Stimulated activated CD8-positive, alpha-beta memory T cell treated with anti-CD3 and anti-CD28 coated beads, Interleukin-7, amount 100 ng/mL, for 1 hour (primary cell): ENCODE measurements around the gene ENKD1.
"Not testable (repeated sequence)": the region's sequence is repeated elsewhere in the genome, so short reads cannot be mapped to it uniquely, and the experiment has no call there.

ENCODE experiments used
- DNase-seq, 2 donors: peaks; one replicate each; pipeline ENCODE4 v3.0.0-alpha.2; 2020; ENCODE audit warnings: low read depth in 2 of 2

The ENKD1 gene, protein sequence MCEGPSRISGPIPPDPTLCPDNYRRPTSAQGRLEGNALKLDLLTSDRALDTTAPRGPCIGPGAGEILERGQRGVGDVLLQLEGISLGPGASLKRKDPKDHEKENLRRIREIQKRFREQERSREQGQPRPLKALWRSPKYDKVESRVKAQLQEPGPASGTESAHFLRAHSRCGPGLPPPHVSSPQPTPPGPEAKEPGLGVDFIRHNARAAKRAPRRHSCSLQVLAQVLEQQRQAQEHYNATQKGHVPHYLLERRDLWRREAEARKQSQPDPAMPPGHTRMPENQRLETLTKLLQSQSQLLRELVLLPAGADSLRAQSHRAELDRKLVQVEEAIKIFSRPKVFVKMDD

DNA sequence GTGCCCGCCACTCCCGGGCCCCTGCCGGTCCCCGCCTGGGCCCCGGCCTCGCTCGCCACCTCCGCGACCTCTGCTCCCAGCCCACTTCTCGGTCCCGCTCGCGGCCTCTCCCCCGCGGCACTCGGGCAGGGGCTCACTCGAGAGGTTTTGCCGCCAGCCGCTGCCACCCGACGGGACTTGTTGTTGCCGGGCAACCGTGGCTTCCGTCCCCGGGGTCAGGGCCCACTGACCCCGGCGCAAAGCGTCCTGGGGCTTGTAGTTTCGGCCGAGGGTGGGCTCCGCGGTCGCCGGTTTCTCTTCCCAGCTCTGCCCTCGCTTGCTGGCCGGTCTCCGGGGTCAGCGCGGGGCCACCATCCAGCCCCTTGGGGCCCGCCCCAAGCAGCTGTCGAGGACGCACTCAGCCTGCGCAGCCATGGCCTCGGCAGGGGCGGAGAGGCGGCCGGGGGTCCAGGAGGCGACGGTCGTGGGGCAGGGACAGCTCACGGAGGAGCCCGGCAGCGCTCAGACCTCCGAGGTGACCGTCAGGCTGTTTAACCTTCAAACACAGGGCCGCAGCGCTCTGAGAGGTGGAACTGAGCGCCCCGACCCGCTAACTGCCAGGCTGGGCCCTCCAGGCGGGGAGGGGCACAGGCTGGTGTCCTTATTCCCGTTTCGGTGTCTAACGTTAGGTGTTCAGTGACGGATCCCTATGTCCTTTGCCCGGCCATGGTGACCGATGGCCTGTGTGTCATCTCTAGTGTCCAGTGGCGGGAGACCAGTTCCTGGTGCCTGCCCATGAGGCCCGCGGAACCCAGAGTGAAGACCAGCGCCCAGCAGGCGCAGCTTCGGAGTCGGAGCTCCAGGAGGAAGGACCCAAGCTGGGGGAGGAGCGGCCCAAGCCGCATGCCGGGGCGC lies at the start of gene ENKD1, which contains the start of gene C16orf86:
TSS of gene ENKD1 (minus strand) at position 192 of the 894 bp plus-strand sequence. CDS start 308 bp downstream, outside the sequence.
TSS of gene C16orf86 (plus strand) at position 256 of the 894 bp plus-strand sequence. CDS start at position 413, 157 bp downstream.
- DNase-seq, result peak; percentile 60 to 62

DNA sequence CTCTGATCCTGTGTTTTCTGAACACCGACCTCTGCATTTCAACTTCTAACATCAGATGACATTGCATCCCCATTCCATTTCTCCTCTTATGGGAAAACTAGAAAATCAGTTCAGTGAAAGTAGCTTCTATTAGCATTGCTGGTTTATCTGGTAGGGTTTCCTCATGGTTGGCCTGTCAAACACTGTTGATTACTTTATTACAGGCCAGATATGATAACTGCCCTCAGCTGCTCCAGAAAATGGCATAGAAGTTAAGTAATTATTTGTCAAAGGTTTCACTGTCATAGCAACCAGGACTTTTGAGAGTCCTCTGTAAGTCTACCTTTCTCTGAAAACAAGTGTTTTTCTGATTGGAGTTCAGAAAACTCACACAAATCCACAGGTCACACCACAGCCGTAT lies 49.5 kb upstream of the ENKD1 start:
- no peak for DNase-seq

DNA sequence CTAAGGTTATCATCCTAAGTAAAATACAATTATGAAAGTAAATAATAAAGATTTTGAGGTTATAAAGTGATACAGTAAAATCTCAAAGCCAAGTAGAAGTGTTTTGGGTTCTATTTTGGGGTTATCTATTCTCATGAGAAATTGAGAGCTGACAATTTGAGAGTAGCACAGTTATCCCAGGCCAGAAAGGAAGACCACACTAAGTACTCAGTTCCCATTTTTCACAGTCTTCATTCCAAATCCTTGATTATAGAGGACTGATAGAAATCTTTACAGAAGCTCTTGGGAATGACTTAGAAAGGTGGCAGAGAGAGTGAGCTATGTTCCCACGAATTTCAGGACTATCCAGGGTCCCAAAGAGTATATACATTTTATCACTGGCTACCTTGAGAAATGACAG lies 48.0 kb upstream of the ENKD1 start:
- no peak for DNase-seq

DNA sequence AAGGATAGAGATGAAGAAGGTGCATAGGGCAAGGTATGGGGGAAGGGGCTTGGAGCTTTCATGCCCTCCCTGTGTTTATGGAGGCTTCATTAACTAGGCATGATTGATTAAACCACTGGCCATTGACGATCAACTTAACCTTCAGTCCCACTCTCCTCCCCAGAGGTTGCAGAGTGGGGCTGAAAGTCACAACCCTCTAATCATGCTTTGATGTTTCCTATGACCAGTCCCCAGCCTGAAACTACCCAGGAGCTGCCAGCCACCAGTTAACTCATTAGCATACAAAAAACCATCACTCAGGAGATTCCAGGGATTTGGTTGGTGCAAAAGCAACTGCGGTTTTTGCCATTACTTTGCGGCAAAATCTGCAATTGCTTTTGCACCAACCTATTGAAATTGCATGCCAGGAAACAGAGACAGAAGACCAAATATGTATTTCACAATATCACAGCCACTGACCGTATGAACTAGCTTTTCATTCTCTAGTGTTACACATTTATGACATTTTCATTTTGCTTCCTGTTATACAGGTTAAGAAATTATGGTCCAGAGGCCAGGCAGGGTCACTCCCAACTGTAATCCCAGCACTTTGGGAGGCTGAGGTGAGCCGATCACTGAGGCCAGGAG lies 47.2 kb upstream of the ENKD1 start:
- DNase-seq, result no peak

DNA sequence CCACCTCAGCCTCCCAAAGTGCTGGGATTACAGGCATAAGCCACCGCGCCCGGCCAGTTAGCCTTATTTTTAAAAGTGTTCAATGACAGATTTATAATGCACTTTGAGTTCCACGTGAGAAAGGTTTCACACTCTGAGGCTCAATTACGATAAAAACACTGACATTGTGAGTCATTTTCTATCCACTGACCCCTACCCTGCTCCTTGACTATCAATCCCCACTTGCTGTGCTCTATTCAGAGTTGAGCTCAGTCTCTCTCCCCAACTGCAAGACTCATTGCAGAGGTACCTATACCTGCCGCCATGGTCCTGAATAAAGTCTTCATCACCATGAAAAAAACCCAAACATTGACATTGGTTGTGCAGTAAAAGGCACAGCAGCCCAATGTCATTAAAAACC lies 44.1 kb upstream of the ENKD1 start:
- no peak for DNase-seq

DNA sequence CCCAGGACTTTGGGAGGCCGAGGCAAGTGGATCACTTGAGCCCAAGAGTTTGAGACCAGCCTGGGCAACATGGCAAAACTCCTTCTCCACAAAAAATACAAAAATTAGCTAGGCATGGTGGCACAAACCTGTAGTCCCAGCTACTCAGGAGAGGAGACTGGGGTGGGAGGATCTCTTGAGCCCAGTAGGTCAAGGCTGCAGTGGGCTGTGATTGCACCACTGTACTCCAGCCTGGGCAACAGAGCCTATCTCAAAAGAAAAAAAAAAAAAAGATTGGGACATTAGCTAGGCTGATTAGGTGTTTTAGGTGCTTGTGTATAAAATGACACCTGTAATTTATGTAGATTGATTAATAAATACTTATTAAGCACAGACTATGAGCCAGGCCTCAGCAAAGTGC lies 42.5 kb upstream of the ENKD1 start:
- DNase-seq, result no peak

DNA sequence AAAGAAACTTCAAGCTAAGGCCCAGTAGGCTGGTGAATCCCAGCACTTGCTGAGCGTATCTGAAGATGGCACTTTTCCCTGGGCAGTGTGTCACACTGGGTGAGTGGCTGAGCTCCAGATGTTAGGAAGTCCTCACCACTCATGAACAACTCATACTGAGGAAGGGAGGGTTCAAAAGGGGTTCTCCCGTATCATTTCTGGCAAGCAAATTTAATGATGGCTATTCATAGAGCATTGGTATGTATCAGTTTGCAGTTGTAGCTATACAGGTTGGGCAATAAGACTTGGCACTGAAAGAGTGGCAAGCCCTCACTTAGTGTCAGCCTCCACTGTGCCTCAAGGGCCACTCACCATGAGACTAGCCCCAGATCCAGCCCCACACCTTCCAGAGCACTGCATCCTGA lies 41.8 kb upstream of the ENKD1 start:
- no peak for DNase-seq

DNA sequence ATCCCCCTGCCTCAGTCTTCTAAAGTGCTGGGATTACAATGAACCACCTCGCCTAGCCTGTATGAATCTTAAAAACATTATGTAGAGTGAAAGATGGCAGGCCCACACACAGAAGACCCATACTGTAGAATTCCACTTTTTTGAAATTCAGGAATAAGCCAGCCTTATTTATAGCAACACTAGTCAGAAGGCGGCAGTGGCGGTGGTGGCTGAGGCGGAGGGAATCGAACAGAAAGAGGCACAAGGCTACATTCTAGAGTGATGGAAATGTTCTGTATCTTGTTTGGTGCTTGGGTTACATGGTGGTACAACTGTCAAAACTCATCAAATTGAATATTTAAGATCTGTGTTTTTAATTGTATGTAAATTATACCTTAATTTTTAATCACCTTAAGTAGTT lies 41.2 kb upstream of the ENKD1 start:
- no peak for DNase-seq

DNA sequence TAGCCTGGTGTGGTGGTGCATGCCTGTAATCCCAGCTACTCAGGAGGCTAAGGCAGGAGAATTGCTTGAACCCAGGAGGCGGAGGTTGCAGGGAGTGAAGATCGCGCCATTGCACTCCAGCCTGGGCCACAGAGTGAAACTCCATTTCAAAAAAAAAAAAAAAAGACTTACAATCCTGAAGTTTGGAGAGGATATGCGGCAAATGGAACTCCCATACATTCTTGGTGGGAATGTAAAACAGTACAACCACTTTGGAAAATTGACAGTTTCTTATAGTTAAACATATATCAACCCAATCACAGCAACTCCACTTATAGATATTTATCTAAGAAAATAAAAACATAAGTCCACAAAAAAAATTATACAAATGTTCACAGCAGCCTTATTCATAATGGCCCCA lies 40.7 kb upstream of the ENKD1 start:
- DNase-seq, result no peak

DNA sequence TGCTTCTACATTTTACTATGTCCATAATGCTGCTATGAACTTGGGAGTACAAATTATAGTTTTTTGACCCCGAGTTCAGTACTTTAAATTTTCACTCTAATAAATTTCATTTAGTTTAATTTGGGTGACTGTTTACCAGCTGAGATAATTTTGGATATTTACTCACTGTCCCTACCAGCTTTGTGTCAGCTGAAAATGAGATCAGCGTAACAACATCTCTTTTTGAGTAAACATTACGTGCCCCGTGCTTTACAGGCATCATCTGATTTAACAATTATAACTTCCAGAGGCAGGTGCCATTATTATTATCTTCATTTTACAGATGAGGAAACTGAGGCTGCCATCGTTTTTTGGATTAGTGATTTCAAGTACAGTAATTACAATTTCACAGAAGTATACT lies 37.6 kb upstream of the ENKD1 start:
- DNase-seq, result no peak

DNA sequence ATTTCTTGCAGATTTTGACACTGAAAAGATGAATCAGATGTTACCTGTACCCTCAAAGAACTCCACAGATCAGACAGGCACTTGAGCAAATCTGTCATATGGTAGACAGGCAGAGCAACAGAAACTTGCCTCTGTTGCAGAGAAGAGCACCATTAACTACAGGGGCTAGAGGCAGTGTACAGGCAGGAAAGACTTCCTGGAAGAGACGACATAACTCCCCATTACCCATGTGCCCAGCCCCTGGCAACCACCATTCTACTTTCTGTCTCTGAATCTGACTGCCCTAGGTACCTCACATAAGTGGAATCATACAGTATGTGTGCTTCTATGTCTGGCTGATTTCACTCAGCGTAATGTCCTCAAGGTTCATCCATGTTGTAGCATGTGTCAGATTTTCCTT lies 37.1 kb upstream of the ENKD1 start:
- no peak for DNase-seq

DNA sequence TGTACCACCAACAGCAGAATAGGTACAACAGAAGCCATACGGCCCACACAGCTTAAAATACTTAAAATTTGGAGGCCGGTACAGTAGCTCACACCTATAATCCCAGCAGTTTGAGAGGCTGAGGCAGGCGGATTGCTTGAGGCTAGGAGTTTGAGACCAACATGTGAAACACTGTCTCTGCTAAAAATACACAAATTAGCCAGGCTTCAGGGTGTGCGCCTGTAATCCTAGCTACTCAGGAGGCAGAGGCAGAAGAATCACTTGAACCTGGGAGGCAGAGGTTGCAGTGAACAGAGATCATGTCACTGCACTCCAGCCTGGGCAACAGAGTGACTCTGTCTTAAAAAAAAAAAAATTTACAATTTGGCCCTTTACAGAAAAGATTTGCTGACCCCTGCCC lies 35.6 kb upstream of the ENKD1 start:
- DNase-seq, result no peak

DNA sequence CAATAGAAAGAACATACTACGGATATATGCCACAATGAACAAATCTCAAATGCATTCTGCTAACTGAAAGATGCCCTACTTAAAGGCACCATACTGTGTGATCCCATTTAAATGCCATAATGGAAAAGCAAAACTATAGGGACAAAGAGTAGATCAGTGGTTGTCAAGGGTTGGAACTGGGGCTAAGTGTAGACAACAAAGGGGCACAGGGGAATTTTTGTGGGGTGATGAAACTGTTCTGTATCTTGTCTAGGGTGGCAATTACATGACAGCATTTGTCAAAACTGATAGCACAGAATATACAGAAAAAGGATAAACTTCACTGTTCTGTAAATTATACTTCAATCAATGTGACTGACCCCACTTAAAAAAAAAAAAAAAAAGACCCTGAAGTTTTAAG lies 34.9 kb upstream of the ENKD1 start:
- no peak for DNase-seq

DNA sequence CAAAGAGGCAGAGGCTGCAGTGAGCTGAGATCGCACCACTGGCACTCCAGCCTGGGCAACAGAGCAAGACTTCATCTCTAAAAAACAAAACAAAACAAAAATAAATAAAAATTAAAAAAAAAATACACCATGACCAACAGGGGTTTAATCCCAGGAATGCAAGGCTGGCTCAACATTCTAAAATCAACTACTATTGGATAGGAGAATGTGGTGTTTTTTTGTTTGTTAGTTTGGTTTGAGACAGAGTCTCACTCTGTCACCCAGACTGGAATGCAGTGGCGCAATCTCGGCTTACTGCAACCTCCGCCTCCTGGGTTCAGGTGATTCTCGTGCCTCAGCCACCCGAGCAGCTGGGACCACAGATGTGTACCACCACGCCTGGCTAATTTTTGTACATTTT lies 32.7 kb upstream of the ENKD1 start:
- DNase-seq, result no peak

DNA sequence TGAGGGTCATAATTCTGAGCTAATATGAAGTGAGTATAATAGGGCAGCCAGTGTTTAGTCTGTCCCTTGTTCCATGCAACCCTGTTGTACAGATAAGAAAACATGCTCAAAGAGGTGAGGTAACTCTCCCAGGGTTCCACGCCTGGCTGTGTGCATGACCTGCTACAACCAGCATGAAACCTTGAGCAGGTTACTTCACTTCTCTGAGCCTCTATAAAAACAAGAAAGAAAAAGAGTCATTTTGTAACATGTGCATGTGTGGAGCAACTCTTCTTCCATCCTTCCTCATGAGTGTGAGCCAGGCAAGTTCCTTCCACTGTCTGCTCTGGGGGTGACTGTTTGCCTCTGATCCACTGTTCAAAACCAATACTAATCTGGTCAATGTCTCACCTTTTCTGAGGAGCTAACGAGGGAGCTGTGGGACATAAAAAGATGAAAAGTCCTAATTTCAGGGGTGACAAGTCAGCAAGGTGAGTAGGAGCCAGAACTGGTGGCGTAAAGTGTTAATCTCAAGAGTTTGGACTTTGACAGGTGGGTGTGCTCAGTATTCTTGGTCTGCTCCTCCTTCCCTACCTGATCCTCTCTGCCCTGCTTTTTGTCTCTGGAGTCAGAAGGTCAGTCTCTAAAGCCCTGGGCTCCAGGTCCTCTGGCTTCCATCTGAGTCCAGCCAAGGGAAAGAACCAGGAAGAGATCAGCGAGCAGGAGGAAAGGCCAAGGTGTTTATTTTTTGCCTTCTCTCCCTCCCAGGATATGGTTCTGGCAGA lies 31.1 kb upstream of the ENKD1 start:
- DNase-seq, result no peak

DNA sequence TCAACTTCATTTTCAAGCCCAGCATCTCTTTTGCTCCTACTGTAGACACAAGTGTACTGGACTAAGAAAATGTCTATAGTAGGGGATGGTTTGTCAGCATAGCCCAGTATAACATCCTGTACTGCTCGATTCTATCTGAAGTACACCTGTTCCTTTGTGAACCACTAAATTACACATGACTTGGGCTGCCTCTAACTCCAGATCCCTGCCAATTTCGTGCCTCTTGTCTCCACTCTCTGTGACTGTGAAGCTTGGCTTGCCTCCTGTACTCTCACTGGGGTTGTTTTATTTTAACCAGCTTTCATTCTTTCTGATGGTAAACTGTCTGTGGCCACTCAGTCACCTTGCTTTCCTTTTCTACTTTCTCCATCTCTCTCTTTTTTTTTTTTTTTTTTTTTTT lies 28.1 kb upstream of the ENKD1 start:
- no peak for DNase-seq

DNA sequence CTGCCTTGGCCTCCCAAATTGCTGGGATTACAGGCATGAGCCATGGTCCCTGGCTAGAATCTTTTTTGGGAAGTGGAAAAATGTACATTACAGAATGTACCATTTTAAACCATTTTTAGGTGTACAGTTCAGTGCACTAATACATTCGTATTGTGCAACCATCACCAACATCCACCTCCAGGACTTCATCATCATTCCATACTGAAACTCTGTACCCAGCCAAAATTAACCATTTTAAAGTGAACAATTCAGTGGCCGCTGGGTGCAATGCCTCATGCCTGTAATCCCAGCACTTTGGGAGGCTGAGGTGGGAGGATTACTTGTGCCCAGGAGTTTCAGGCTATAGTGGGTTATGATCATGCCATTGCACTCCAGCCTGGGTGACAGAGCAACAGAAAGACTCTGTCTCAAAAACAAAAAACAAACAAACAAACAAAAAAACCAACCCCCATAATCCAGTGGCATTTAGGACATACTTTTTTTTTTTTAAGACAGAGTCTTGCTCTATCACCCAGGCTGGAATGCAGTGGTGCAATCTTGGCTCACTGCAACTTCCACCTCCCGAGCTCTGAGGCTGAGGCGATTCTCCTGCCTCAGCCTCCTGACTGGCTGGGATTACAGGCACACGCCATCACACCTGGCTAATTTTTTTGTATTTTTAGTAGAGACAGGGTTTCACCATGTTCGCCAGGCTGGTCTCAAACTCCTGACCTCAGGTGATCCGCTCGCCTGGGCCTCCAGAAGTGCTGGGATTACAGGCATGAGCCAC lies 27.2 kb upstream of the ENKD1 start:
- DNase-seq, result not testable (repeated sequence)

DNA sequence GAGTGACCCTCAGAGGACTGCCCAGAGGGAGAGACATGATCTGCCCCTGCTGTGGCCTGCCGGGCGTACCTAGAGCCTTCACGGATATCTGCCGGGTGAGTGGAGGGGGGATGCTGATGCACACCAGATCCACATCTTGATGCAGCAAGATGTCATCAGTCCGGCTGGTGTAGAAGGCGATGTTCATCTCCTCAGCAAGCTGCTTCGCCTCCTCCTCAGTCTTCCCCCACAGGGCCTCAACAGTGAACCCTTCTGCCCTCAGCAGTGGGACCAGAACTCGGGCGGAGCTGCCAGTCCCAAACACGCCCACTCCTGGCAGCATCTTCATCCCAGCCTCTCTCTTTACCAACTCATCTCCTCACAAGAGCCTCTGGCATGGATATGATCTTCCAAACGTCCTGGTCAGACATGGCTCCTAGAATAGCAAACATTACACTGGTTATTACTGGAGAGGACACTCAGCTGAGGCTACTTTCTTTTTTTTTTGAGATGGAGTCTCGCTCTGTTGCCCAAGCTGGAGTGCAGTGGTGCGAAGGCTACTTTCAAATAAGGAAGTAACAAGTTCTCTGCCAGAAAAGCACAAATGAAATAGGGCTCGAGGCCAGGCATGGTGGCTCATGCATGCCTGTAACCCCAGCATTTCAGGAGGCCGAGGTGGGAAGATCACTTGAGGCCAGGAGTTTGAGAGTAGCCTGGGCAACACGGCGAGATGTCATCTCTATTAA lies 19.0 kb upstream of the ENKD1 start:
- DNase-seq, result no peak

DNA sequence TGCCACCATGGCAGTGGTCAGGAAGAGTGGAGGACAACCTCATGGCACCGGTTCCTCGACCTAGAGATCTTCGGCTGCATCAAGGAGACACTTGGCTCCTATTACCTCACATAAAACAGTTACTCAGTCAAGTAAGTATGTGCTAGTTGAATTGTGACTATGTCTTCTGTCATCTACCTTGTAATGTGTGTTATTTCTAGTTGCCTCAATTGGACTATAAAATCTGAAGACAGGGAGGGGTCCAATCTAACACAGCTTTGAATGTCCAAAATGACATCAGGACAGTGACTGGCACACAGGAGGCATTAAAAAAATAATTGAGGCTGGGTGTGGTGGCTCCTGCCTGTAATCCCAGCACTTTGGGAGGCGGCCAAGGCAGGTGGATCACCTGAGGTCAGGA lies 17.2 kb upstream of the ENKD1 start:
- DNase-seq, result no peak
